Kasumi-1 (cell line): ENCODE data around the gene AKNA.
"Not testable (repeated sequence)": the region's sequence is repeated elsewhere in the genome, so short reads cannot be mapped to it uniquely, and the experiment has no call there.

ENCODE experiments used
- DNase-seq, 2 experiments: peaks; one replicate each; lab custom pipeline; 2025; lab: John Stamatoyannopoulos, UW

Gene AKNA

DNA sequence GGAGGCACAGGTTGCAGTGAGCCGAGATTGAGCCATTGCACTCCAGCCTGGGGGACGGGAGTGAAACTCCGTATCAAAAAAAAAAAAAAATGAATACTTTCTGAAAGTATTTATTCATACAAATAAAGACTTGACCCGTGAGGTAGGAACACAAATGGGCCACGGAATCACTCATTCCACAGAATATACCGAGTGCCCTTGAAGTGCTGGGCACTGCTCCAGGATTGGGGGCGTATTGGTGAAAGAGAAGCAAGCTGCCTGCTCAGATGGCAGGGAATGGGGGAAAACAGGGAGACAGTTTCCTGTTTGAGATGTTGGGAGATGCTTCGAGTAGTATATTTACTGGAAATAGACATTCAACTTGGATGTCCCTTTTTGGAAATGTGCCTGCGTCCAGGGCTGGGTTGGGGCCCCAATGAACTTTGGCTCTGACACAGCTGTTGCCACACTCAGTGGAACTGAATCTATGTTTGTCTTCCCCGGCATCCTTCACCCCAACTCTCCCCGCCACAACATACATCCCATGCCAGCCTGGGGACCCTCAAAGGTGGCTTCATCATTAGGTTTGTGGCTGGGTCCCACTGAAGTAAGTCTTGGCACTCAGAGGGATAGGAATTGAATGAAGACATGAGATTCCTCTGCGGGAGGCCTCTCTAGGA is 65.5 kb downstream of the AKNA start:
- DNase-seq = not testable (repeated sequence)

- no peak for DNase-seq
Measured at GRCh38 chr9:114321759-114322158, 66.0 kb downstream of the AKNA start.

GRCh38 chr9:114320710-114321109 is 67.1 kb downstream of the AKNA start:
- DNase-seq = not testable (repeated sequence)

DNA sequence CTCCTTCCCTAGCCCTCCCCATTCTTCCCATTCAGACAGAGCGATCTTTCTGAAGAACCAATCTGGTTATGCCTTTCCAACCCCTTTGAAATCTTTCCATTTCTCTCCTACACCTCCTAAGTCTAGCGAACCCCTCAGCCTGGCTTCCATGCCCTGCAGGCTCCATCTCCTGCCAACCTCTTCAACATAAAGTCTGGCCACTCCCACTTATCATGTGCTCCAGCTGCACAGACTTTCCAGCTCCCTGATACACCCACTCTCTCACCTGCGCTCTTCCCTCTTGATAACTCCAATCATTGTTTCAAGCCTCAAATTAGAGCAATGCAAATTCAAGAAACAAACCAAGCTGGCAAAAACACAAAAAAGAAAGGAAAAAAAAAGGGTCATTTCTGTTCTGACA is 68.6 kb downstream of the AKNA start:
- DNase-seq = no peak

GRCh38 chr9:114318416-114318815 is 69.4 kb downstream of the AKNA start:
- no peak for DNase-seq

- no peak for DNase-seq
Measured at GRCh38 chr9:114317665-114318357, 70.0 kb downstream of the AKNA start.

DNA sequence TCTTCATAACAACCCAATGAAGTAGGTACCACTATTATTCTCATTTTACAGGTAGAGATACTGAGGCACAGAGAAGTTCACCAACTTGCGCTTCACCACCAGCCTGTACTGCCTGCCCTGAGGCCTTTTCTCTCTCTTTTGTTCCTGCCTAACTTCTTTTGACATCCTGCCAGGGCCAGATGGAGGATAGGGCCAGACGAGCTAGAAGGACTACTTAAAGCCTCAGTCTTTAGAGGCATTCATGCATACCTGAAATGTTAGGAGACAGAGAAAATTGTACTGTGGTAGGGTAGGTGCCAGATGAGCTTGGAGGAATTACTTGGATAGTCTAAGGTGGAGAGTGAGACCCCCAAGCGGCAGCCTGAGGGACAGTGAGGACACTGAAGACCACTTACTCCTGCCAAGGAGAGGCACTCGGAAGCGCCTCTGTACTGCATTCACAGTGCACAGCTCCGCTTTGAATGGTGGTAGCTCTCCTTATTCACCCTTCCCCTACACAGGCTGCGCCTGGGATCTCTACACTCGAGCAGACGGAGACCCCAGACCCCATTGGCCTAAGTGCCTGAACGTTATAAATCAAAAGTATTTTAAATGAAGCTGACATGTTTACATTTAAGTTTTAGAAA is 71.1 kb downstream of the AKNA start:
- DNase-seq = no peak

DNA sequence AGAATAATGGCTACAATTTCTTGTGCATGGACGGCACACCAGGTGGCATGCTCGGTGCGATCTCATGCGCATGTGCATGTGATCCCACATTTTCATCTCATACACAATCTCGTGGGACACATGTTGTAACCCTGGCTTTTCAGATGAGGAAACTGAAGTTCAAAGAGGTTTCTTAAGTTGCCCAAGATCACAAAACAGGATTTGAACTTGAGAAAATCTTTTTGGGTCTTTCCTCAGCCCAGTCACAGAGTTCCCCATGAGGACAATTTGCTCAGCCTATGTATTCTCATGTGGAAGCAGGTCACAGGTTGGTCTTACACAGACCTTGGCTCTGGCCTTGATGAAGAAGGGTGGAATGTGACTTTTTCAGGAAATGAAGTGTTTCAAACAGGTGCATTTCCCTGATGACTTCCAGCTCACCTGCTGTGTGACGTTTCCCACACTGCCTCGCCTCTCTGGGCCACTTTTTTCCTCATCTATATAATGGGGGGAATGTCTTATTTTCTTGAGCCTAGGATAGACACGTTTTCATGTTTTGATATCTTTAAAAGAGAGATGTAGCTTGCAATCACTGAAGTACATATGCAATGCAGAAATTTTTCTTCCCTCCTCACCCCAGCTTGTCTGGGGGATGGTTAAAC is 71.9 kb downstream of the AKNA start:
- no peak for DNase-seq

DNA sequence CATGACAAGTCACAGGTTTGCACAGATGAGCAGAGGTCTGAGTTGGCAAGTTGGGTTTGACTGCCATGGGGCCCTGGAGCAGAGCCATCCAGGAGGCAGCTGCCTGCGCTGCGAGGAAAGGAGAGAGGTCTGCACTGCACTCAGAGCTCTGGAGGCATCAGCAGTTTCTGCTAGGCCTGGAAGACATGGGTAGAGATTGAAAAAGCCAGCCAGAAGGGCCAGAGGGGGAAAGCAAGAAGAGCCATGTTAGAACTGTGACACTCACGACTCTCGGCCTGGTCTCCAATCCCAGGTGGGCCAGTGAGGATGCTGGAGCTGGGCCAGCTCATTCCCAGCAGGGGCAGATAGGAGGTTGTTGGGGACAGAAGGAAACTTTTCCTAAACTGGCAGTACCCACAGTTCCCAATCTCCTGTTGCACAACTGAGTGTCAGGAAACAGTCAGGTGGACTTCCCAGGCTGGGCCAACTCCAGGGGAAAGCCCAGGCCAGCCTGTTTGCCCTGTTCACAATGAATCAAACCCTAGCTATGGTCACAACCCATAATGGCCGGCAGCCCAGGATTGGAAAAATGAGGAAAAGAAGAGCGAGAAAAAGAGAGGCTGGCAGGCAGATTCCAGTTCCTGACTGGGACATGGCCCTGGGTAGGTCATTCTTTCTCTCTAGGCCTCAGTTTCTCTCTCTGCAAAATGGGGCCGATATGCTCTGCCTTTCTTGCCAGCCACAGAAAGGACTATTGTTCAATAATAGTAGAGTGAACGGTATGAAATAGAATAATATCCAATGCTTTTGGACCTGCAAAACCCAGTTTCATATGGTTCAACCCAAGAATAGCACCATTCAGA is 72.7 kb downstream of the AKNA start:
- no peak for DNase-seq

DNA sequence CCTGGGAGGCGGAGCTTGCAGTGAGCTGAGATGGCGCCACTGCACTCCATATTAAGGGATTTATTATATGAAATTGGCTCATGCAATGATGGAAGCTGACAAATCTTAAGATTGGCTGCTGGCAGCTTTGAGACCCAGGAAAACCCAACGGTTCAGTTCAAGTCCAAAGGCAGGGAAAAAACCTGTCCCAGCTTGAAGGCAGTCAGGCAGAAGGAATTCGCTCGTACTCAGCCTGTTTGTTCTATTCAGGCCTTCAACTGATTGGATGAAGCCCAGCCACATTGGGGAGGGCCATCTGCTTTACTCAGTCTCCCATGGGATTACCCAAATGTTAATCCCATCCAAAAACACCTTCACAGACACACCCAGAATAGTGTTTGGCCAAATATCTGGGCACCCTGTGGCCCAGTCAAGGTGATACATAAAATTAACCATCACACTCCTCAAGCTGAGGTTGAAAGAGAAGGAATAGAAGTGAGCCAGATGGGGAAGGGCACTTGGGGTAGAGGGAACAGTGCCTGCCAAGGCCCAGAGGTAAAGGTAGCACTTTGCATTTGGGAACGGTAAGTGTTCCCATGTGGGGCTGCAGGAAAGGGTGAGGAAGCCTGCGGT is 73.4 kb downstream of the AKNA start:
- no peak for DNase-seq

DNA sequence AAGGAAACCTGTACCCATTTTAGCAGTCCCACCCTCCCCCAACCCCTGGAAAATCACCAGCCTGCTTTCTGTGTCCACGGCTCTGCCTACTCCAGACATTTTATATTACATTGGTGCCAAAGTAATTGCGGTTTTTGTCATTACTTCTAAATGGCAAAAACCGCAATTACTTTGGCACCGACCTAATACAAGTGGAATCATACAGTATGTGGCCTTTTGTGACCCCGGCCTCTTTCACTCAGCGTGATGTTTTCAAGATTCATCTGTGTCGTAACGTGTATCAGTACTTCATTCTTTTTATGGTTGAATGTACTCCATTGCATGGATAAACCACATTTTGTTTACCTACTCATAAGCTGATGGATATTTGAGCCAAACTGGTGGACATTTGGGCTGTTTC is 74.6 kb downstream of the AKNA start:
- DNase-seq = no peak

GRCh38 chr9:114312513-114312875 is 75.3 kb downstream of the AKNA start:
- DNase-seq = no peak

DNA sequence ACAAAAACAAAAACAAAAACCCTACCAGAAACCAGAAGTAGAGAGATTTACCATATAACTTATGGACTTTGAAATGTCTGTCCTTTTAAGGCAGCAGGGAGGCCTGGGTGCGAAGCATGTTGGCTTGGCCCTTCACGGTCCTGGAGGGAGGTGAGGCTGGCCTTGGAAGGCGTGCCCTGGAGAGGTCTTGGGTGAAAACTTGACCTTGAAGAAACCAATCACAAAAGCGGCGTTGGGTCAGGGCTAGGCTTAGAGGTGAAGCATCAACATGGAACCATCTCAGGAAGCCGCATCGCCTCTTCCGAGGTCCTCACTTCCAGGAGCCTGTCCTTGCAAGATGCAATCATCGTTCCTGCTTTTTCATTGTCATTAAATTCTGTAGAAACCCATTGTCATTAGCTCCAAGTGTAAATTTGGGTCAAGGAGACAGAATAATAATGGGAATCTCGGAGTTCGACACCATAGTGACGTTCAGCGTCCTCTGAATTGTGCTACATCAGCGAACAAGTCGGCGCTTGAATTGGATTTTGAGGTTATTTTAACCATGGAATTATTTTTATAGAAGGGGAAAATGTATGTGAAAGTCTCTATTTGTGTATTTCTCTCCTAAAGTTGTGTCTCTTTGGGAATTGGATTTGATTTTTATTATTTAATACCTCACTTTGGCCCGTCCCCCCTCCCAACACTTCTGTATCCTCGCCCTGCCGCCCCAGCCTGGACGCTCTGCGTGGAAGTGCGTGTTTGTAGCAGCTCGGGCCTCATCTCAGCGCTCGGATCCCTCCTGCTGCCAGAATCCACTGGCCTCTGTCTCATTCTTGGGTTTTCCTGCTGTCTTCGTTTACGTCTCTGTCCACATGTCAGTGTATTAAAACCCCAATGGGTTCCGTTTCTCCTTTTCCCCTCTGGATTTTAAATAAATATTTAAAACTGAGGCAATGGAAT is 75.9 kb downstream of the AKNA start:
- no peak for DNase-seq

- no peak for DNase-seq
Measured at GRCh38 chr9:114310471-114311450, 77.0 kb downstream of the AKNA start.

DNA sequence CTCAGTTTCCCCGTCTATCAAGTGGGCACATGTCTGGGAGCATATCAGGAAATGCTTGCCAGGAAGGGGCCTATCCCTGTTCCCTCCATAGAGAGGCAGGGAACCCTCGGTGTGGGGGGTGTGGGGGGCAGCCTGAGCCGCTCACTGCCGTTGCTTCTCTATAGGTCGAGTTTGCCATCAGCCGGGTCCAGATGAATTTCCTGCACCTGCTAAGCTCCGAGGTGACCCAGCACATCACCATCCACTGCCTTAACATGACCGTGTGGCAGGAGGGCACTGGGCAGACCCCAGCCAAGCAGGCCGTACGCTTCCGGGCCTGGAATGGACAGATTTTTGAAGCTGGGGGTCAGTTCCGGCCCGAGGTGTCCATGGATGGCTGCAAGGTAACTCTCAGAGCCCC is 78.7 kb downstream of the AKNA start:
- DNase-seq = no peak

- DNase-seq = no peak
Measured at GRCh38 chr9:114308361-114308950, 79.3 kb downstream of the AKNA start.

DNA sequence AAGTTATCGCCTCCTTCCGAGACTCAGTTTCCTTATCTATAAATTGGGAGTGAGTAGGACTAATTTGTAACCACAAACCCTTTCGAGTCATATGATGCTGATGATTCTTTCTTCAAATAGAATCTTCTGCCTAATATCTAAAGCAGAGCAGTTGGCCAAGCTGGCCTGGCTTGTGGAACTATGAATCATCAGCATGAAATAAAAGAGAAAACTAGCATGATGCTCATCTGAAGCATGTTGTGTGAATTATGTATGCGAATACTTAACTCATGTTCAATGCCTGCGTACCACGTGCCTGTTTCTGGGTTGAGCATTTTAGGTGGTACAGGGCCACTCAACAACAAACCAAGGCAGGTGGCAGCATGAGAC is 79.9 kb downstream of the AKNA start:
- DNase-seq = no peak

DNA sequence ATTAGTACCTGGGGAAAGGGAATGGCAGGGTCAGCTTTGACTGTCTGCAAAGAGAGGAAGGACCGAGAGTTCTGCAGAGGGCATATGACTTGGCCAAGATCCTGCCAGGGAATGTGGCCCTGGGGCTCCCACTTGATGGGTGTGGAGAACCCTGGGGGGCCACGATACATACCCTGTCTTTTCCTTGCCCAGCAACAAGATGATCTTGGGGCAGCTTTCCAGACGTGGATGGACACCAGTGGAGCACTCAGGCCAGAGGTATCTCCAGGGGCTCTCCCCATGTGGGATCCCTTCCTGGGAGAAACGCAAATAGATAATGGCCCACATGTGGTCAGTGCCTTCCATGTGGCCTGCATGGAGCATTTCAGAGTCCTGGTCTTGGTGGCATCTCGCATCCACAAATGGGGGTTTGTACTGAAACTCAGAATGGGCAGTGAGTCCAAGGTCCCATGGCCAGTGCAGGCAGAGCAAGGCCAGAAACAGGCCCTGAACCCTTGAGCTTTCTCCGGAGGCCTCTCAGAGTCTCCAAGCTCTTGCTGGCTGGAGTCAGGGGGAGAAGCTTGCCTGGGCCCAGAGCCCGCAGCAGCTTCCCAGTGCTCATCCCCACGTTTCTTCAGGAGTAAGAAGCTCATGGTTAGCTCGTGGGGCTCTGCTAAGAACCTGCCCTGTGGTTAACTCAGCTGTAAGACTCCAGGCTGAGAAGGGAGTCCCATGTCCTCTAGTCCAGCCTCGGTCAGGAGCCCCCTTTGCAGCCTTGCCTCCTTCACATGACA is 83.2 kb downstream of the AKNA start:
- no peak for DNase-seq
